Osteoblast (primary cell): ENCODE measurements around the gene KRTAP10-3. TPM values are rescaled to one million over a fixed set of nuclear protein-coding genes. Genes with fewer than 3 reads are reported as not detected.
A peak's percentile ranks its signal among the peaks of the same experiment; 100 is the strongest.

Experiments used
- DNase-seq: peaks from one replicate; pipeline ENCODE4 v3.0.0; 2011; ENCODE audit warnings: low spot score, mixed read lengths; ENCODE audit not compliant: insufficient read length; ENCODE audit errors: missing footprints
- H2AFZ ChIP-seq: 2 replicates; pipeline ENCODE4 v1.6.0; 2011; ENCODE audit warnings: mild to moderate bottlenecking, low read length
- H3K27ac ChIP-seq: 2 replicates; pipeline ENCODE4 v1.5.1; 2011; ENCODE audit warnings: mild to moderate bottlenecking, low read depth, low read length, moderate library complexity
- H3K27me3 ChIP-seq: 2 replicates; pipeline ENCODE4 v1.6.0; 2012; ENCODE audit warnings: mild to moderate bottlenecking, control low read depth, inconsistent platforms, low read length, moderate library complexity; ENCODE audit not compliant: insufficient read depth
- H3K36me3 ChIP-seq: 2 replicates; pipeline ENCODE4 v1.5.1; 2011; ENCODE audit warnings: mild to moderate bottlenecking, low read length, control low read depth, moderate library complexity; ENCODE audit not compliant: insufficient read depth
- H3K4me1 ChIP-seq: 2 replicates; pipeline ENCODE4 v1.5.1; 2011; ENCODE audit warnings: mild to moderate bottlenecking, low read length, control low read depth, moderate library complexity; ENCODE audit not compliant: insufficient read depth
- H3K4me2 ChIP-seq: 2 replicates; pipeline ENCODE4 v1.6.0; 2011; ENCODE audit warnings: mild to moderate bottlenecking, low read length; ENCODE audit not compliant: insufficient read depth
- H3K4me3 ChIP-seq: fragments of 200-600 bp; sonication (generic); 3 replicates; pipeline ENCODE4 v1.5.1; 2012; ENCODE audit warnings: mild to moderate bottlenecking, low read length, inconsistent platforms; ENCODE audit not compliant: insufficient read depth
- H3K79me2 ChIP-seq: 2 replicates; pipeline ENCODE4 v1.6.0; 2012; ENCODE audit warnings: mild to moderate bottlenecking, low read length, control low read depth, inconsistent platforms; ENCODE audit not compliant: insufficient read depth
- H3K9me3 ChIP-seq: 2 replicates; pipeline ENCODE4 v1.5.1; 2011; ENCODE audit warnings: low read depth, low read length, control low read depth
- H4K20me1 ChIP-seq: 2 replicates; pipeline ENCODE4 v1.6.0; 2012; ENCODE audit warnings: mild to moderate bottlenecking, low read length, control low read depth; ENCODE audit not compliant: insufficient read depth
- CTCF ChIP-seq: IDR thresholded peaks from 2 replicates; pipeline ENCODE4 v1.5.1; 2011; ENCODE audit warnings: mild to moderate bottlenecking, low read depth, low read length, moderate library complexity; ENCODE audit errors: extremely low read depth
- total RNA-seq: library from RNA; depleted of rRNA; stranded (reverse); fragments of >200 nt; gene quantifications from 2 replicates; pipeline ENCODE4 v1.2.3, GENCODE V29; 2012

Gene KRTAP10-3
- total RNA-seq, 1 donor, result not detected

GRCh38 chr21:44526096-44526997 is 32.2 kb downstream of the KRTAP10-3 start:
- no peak overlapping the region for H3K4me3 ChIP-seq
- peak; percentile 53 for DNase-seq
- no peaks in the 10 kb centered on the region for H3K36me3 ChIP-seq
- H3K9me3 ChIP-seq, result no peaks in the 10 kb centered on the region
- no peak overlapping the region for H2AFZ ChIP-seq
- no peak overlapping the region for H3K4me2 ChIP-seq
- TF ChIP-seq CTCF, result no peak
- no peaks in the 10 kb centered on the region for H3K27me3 ChIP-seq
- no peaks in the 10 kb centered on the region for H4K20me1 ChIP-seq
- H3K79me2 ChIP-seq, result no peaks in the 10 kb centered on the region
- H3K4me1 ChIP-seq, result no peaks in the 10 kb centered on the region
- no peak overlapping the region for H3K27ac ChIP-seq

- DNase-seq, result peak; percentile 22
- Histone ChIP-seq H3K79me2 (no peaks in the 10 kb centered on the region), H2AFZ (no peak overlapping the region), H3K9me3 (no peaks in the 10 kb centered on the region), H3K27me3 (no peaks in the 10 kb centered on the region), H3K4me1 (no peaks in the 10 kb centered on the region), H3K4me3 (no peak overlapping the region), H4K20me1 (no peaks in the 10 kb centered on the region), H3K36me3 (no peaks in the 10 kb centered on the region), H3K4me2 (no peak overlapping the region), H3K27ac (no peak overlapping the region)
- no peak for TF ChIP-seq CTCF
Measured at GRCh38 chr21:44525391-44526095, 33.1 kb downstream of the KRTAP10-3 start.

- no peaks in the 10 kb centered on the region for H3K27me3 ChIP-seq
- H3K4me3 ChIP-seq, result no peak overlapping the region
- no peak overlapping the region for H3K4me2 ChIP-seq
- H3K9me3 ChIP-seq, result no peaks in the 10 kb centered on the region
- no peaks in the 10 kb centered on the region for H3K4me1 ChIP-seq
- DNase-seq, result peak; percentile 29
- TF ChIP-seq CTCF, result no peak
- no peak overlapping the region for H3K27ac ChIP-seq
- no peaks in the 10 kb centered on the region for H3K36me3 ChIP-seq
- H3K79me2 ChIP-seq, result no peaks in the 10 kb centered on the region
- no peaks in the 10 kb centered on the region for H4K20me1 ChIP-seq
- H2AFZ ChIP-seq, result no peak overlapping the region
Measured at GRCh38 chr21:44524414-44525371, 33.9 kb downstream of the KRTAP10-3 start.
